CD14-positive monocyte (primary cell): Measurements from ENCODE around the gene MSI2. TPM values are rescaled to one million over a fixed set of nuclear protein-coding genes. Genes with fewer than 3 reads are reported as not detected.

Experiments
- DNase-seq, 3 donors: peaks; one replicate each; pipeline ENCODE4 v3.0.0-alpha.2; 2011 to 2022
- H2AFZ ChIP-seq: 2 replicates; pipeline ENCODE4 v1.6.0; 2012; ENCODE audit warnings: mild to moderate bottlenecking, low read depth, low read length, inconsistent platforms; ENCODE audit not compliant: insufficient read depth, poor library complexity, severe bottlenecking
- H3K27ac ChIP-seq, 2 donors: 1 replicate in 1 of 2; 2 replicates in 1 of 2; pipeline ENCODE4 v1.5.1; 2012 to 2013; ENCODE audit warnings: low read length in 2 of 2, control low read depth in 1 of 2, inconsistent platforms in 1 of 2, low read depth in 1 of 2, mild to moderate bottlenecking in 1 of 2
- H3K27me3 ChIP-seq, 2 donors: one replicate each; pipeline versions ENCODE4 v1.6.0 to v1.6.1; 2011 to 2013; ENCODE audit warnings: low read length in 2 of 2; ENCODE audit not compliant: control insufficient read depth in 2 of 2, insufficient read depth in 2 of 2
- H3K36me3 ChIP-seq, 2 donors: replicated peaks in 1 of 2; 1 replicate in 1 of 2; 2 replicates in 1 of 2; pipeline versions ENCODE4 v1.5.1 to v1.6.1; 2012 to 2013; ENCODE audit warnings: low read length in 2 of 2, control low read depth in 1 of 2, inconsistent platforms in 1 of 2, mild to moderate bottlenecking in 1 of 2; ENCODE audit not compliant: insufficient read depth in 2 of 2, control insufficient read depth in 1 of 2
- H3K4me1 ChIP-seq, 2 donors: 1 replicate in 1 of 2; 2 replicates in 1 of 2; pipeline versions ENCODE4 v1.5.1 to v1.6.1; 2012 to 2013; ENCODE audit warnings: low read length in 2 of 2, control low read depth in 1 of 2, inconsistent platforms in 1 of 2, mild to moderate bottlenecking in 1 of 2, moderate library complexity in 1 of 2; ENCODE audit not compliant: insufficient read depth in 2 of 2, control insufficient read depth in 1 of 2
- H3K4me2 ChIP-seq: replicated peaks from 2 replicates; pipeline ENCODE3; 2012; ENCODE audit warnings: low read length, moderate library complexity, mild to moderate bottlenecking; ENCODE audit not compliant: poor library complexity, severe bottlenecking; ENCODE audit errors: extremely low read depth
- H3K4me3 ChIP-seq, 3 experiments: fragments of 200-600 bp in 1 of 3; sonication (generic) in 1 of 3; replicated peaks in 1 of 3; 1 replicate in 2 of 3; 2 replicates in 1 of 3; pipeline ENCODE4 v1.5.1; 2011 to 2013; ENCODE audit warnings: low read length in 3 of 3, mild to moderate bottlenecking in 3 of 3, control low read depth in 2 of 3, low read depth in 2 of 3, inconsistent platforms in 1 of 3, moderate library complexity in 1 of 3
- H3K79me2 ChIP-seq: 2 replicates; pipeline ENCODE4 v1.6.0; 2012; ENCODE audit warnings: mild to moderate bottlenecking, control low read depth, inconsistent platforms, low read length, moderate library complexity; ENCODE audit not compliant: insufficient read depth
- H3K9ac ChIP-seq: 2 replicates; pipeline ENCODE4 v1.6.0; 2017; ENCODE audit warnings: low read length, mild to moderate bottlenecking; ENCODE audit not compliant: insufficient read depth, poor library complexity, severe bottlenecking
- H3K9me3 ChIP-seq, 2 donors: replicated peaks in 1 of 2; 1 replicate in 1 of 2; 2 replicates in 1 of 2; pipeline versions ENCODE4 v1.5.1 to v1.6.1; 2012 to 2013; ENCODE audit warnings: low read length in 2 of 2, control low read depth in 1 of 2; ENCODE audit not compliant: control insufficient read depth in 1 of 2, insufficient read depth in 1 of 2
- H4K20me1 ChIP-seq: 2 replicates; pipeline ENCODE4 v1.6.0; 2012; ENCODE audit warnings: mild to moderate bottlenecking, low read length, control low read depth, moderate library complexity; ENCODE audit not compliant: insufficient read depth
- H3K27ac Mint-ChIP-seq, 7 donors: one replicate each; pipeline ENCODE4 v1.8.0; 2020; ENCODE audit warnings: mild to moderate bottlenecking in 7 of 7, mixed read lengths in 7 of 7, moderate library complexity in 6 of 7, inconsistent platforms in 2 of 7
- H3K27me3 Mint-ChIP-seq, 3 donors: one replicate each; pipeline ENCODE4 v1.8.0; 2021 to 2022; ENCODE audit warnings: low read depth in 3 of 3, mild to moderate bottlenecking in 3 of 3, mixed read lengths in 3 of 3, moderate library complexity in 3 of 3, inconsistent platforms in 1 of 3
- H3K36me3 Mint-ChIP-seq, 2 donors: one replicate each; pipeline ENCODE4 v1.8.0; 2020; ENCODE audit warnings: mixed read lengths in 2 of 2, inconsistent platforms in 1 of 2, mild to moderate bottlenecking in 1 of 2
- H3K4me1 Mint-ChIP-seq: one replicate; pipeline ENCODE4 v1.8.0; 2020; ENCODE audit warnings: mild to moderate bottlenecking, mixed read lengths
- H3K4me3 Mint-ChIP-seq, 2 donors: one replicate each; pipeline ENCODE4 v1.8.0; 2020; ENCODE audit warnings: mild to moderate bottlenecking in 2 of 2, mixed read lengths in 2 of 2, moderate library complexity in 1 of 2
- H3K9me3 Mint-ChIP-seq, 7 donors: one replicate each; pipeline ENCODE4 v1.8.0; 2020 to 2022; ENCODE audit warnings: mixed read lengths in 7 of 7, mild to moderate bottlenecking in 6 of 7, moderate library complexity in 6 of 7, inconsistent platforms in 2 of 7
- CTCF ChIP-seq: fragments of 200-600 bp; IDR thresholded peaks from one replicate; pipeline ENCODE4 v1.8.0; 2022; ENCODE audit warnings: antibody characterized with exemption, mild to moderate bottlenecking
- WGBS: methylation state at CpG from one replicate; pipeline ENCODE4 v1.1.5; 2013; ENCODE audit warnings: missing lambda C conversion rate; ENCODE audit not compliant: insufficient coverage; 5-methylcytosine and 5-hydroxymethylcytosine counted together
- intact Hi-C, 2 donors: fragments of 100-400 bp; cut with micrococcal nuclease; formaldehyde crosslinking; loops; one replicate each; pipeline versions ENCODE4 v1.15.0 to v1.15.1; 2023
- polyA plus RNA-seq, 3 donors: library from polyadenylated mRNA; depleted of rRNA in 1 of 3; unstranded in 2 of 3; stranded (reverse) in 1 of 3; fragments of 300-500 nt in 2 of 3; fragments of >200 nt in 1 of 3; fragmentation: Illumina TruSeq in 2 of 3; gene quantifications; 1 replicate in 2 of 3; 2 replicates in 1 of 3; pipeline ENCODE4 v1.2.3, GENCODE V29; 2012 to 2021

MSI2 gene
- polyA plus RNA-seq, 3 donors: 0.20 to 6.6 (median 0.37) TPM

- no peak overlapping the region for H3K4me3 Mint-ChIP-seq
- no peak overlapping the region for H3K4me2 ChIP-seq
- no peaks in the 10 kb centered on the region for H3K36me3 ChIP-seq
- intact Hi-C loops: no loop called here
- H3K27me3 Mint-ChIP-seq: peaks cover 0 to 1% (median 0%) of the 10 kb centered on the region in 3 donors
- peak overlapping the region in 2 of 7 donors; percentile 14 to 60 for H3K27ac Mint-ChIP-seq
- no peak for TF ChIP-seq CTCF
- H4K20me1 ChIP-seq: no peaks in the 10 kb centered on the region
- H3K9me3 ChIP-seq: no peaks in the 10 kb centered on the region
- peaks cover 14% of the 10 kb centered on the region for H3K4me1 Mint-ChIP-seq
- H3K4me1 ChIP-seq: peaks cover 9 to 10% of the 10 kb centered on the region in 2 donors
- no peak overlapping the region for H3K9ac ChIP-seq
- H3K36me3 Mint-ChIP-seq: peaks cover 14 to 16% of the 10 kb centered on the region in 2 donors
- H3K27me3 ChIP-seq: no peaks in the 10 kb centered on the region
- H3K9me3 Mint-ChIP-seq: peaks cover 0 to 7% (median 3%) of the 10 kb centered on the region in 7 donors
- no peak overlapping the region for H3K4me3 ChIP-seq
- H3K27ac ChIP-seq: no peak overlapping the region
- 100% methylated on average over 5 of the region's 9 CpGs for WGBS
- DNase-seq: no peak
- H3K79me2 ChIP-seq: no peaks in the 10 kb centered on the region
- no peak overlapping the region for H2AFZ ChIP-seq
Measured at GRCh38 chr17:57636274-57636673, 380.0 kb downstream of the MSI2 start.

- no peak overlapping the region for H3K4me3 ChIP-seq
- H3K79me2 ChIP-seq: no peaks in the 10 kb centered on the region
- 85% methylated on average over 19 of the region's 20 CpGs for WGBS
- H3K4me2 ChIP-seq: no peak overlapping the region
- DNase-seq: no peak
- Mint-ChIP-seq H3K27ac (no peak overlapping the region), H3K4me1 (peaks cover 6% of the 10 kb centered on the region), H3K36me3 (peaks cover 12 to 14% of the 10 kb centered on the region in 2 donors), H3K4me3 (peak overlapping the region in 1 of 2 donors; percentile 13), H3K9me3 (peaks cover 0 to 7% (median 3%) of the 10 kb centered on the region in 7 donors), H3K27me3 (peaks cover 0 to 1% (median 0%) of the 10 kb centered on the region in 3 donors)
- H3K9ac ChIP-seq: no peak overlapping the region
- H4K20me1 ChIP-seq: no peaks in the 10 kb centered on the region
- no peak overlapping the region for H3K27ac ChIP-seq
- no peaks in the 10 kb centered on the region for H3K9me3 ChIP-seq
- no peaks in the 10 kb centered on the region for H3K27me3 ChIP-seq
- no peaks in the 10 kb centered on the region for H3K36me3 ChIP-seq
- TF ChIP-seq CTCF: no peak
- intact Hi-C loops: no loop called here
- no peak overlapping the region for H2AFZ ChIP-seq
- peaks cover under 1 to 2% of the 10 kb centered on the region in 2 donors for H3K4me1 ChIP-seq
Measured at GRCh38 chr17:57636985-57637665, 380.8 kb downstream of the MSI2 start.
